VCaP (cell line): ENCODE data around the gene TDRD9.
A peak's percentile ranks its signal among the peaks of the same experiment; 100 is the strongest.

Experiments
- H3K27ac ChIP-seq: fragments of 450-650 bp; 2 replicates; pipeline ENCODE4 v1.5.1; 2017
- TF ChIP-seq, protein P1 (sequence below): fragments of 450-650 bp; conservative IDR thresholded peaks from 2 replicates; pipeline ENCODE4 v1.5.1; 2017; ENCODE audit warnings: mild to moderate bottlenecking, moderate library complexity

TDRD9 gene

DNA sequence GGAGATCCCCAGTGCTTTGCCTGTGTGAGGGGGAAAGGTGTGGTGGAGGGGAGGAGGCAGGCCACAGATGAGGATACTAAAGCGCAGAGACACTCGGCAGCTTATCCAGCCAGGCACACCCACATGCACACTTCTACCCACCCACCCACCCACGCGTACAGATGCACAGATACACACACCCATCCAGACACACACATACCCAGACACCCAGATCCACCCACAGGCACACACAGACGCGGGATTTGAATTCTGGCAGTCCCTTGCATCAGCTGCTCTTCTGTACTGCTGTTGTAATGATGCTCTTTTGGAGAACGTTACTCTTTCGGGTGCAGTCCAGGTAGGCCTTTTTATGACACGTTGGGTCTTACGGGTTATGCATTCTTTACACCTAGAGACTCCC lies 69.8 kb downstream of the TDRD9 start:
- TF ChIP-seq, protein P1, sequence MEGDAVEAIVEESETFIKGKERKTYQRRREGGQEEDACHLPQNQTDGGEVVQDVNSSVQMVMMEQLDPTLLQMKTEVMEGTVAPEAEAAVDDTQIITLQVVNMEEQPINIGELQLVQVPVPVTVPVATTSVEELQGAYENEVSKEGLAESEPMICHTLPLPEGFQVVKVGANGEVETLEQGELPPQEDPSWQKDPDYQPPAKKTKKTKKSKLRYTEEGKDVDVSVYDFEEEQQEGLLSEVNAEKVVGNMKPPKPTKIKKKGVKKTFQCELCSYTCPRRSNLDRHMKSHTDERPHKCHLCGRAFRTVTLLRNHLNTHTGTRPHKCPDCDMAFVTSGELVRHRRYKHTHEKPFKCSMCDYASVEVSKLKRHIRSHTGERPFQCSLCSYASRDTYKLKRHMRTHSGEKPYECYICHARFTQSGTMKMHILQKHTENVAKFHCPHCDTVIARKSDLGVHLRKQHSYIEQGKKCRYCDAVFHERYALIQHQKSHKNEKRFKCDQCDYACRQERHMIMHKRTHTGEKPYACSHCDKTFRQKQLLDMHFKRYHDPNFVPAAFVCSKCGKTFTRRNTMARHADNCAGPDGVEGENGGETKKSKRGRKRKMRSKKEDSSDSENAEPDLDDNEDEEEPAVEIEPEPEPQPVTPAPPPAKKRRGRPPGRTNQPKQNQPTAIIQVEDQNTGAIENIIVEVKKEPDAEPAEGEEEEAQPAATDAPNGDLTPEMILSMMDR: no peak
- no peak overlapping the region for H3K27ac ChIP-seq

DNA sequence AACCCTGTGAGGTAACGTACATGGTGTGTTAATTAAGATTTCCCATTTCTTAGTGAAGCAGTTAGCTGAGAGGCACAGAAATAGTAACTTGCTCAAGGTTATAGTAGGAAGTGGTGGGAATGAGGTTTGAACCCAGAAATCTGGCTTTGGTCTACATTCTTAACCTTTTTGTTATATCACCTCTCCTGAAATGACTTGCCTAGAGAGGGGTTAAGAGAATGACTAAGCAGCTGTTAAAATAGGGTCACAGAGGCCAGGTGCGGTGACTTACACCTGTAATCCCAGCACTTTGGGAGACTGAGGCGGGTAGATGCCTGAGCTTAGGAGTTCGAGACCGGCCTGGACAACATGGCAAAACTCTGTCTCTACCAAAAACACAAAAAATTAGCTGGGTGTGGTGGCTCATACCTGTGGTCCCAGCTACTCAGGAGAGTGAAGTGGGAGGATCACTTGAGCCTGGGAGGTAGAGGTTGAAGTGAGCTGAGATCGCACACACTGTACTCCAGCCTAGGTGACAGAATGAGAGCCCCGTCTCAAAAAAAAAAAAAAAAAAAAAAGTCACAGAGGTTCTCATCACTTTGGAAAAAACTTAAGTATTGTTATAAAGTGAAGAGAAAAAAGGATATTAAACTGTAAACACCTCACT lies 71.7 kb downstream of the TDRD9 start:
- H3K27ac ChIP-seq: no peak overlapping the region
- TF ChIP-seq, protein P1: no peak

DNA sequence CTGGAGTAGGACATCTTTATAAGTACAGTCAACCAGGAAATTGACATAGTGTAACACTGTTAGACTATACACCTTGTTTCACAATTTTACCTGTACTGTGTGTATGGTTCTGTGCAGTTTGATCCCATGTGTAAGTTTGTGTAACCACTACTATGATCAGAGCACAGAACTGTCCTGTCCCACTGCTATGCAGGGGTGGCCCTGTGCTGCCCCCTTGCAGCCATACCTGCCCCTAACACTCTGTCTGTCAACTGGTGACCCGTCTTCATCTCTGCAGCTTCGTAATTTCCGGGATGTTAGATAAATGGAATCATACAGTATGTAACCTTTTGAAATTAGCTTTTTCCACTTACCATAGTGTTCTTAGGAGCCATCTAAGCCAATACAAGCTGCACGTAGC lies 72.7 kb downstream of the TDRD9 start:
- H3K27ac ChIP-seq: no peak overlapping the region
- TF ChIP-seq, protein P1: peak; percentile 44

DNA sequence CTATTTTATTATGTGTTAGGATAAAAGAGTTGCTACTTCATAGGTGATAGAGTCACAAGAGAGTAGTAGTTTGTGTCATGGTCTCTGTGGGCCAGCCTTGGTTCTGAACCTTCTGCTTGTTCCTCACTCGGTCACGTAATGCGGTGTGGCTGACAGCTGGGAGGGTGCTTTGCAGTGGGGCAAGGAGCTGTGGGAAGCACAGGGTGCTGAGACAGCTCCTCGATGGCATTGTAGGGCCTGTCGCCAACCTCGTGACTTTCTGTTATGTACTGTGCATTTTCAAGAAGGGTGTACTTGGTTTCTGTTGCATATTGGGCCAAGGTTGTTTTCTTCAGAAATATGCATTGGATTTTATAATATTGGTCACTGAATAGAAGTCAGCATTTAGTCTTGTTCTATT lies 75.4 kb downstream of the TDRD9 start:
- TF ChIP-seq, protein P1: no peak
- H3K27ac ChIP-seq: no peak overlapping the region

DNA sequence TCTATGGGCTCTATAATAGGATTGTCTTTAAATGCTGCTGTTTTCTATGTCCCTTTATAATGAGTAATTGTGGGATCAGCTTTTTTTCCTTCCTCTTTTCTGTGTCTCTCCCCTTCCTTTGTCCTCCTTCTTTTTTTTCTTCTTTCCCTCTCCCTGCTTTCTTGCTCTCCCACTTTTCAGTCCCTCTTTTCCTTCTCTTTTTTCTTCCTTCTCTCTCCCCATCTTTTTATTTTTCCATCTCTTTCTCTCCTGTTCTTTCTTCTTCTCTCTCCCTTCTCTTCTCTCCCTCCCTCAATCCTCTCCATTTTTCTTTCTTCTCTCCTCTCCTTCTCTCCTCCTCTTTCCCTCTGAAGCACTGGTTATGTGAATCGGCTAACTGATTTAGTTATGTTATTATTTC lies 76.6 kb downstream of the TDRD9 start:
- H3K27ac ChIP-seq: no peak overlapping the region
- TF ChIP-seq, protein P1: no peak

DNA sequence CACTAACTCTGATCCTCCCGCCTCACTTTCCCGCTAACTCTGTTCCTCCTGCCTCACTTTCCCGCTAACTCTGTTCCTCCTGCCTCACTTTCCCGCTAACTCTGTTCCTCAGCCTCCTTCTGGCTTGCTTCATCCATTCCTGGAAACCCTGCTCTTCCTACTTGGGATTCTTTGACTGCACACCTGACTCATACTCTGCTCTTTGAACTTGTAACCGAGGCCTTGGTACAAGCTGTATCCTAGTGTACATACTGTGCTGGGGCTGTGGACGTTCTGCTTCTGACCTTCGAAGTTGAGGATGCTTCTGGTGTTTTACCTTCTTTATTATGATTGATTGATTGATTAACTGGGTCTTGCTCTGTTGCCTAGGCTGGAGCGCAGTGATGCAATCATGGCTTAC lies 77.2 kb downstream of the TDRD9 start:
- H3K27ac ChIP-seq: no peak overlapping the region
- TF ChIP-seq, protein P1: no peak

DNA sequence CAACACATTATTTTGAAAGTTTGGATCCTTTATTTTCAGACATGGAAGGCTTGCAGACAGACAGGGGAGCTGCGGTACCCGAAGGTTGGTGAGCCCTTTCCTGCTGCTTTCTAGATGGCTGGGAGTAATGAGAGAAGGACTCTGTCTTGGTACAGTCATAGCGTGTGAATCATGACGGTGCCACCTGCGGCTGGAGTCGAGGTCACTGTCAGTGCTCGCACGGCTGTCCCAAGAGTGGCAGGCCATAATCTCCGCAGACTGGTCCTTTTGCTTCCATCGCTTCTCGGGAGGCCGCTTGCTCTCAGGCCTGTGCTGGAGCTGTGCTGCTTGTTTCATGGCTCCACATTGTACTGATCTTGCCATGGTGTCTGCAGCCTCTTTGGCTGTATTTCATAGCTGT lies 78.9 kb downstream of the TDRD9 start:
- no peak overlapping the region for H3K27ac ChIP-seq
- TF ChIP-seq, protein P1: no peak
